ENCODE results near the gene CYP2U1. TPM values are rescaled to one million over a fixed set of nuclear protein-coding genes. Genes with fewer than 3 reads are reported as not detected.

The CYP2U1 gene
- total and polyA plus RNA-seq, 4 donors: 1.9 to 7.3 (median 3.8) TPM

- Histone ChIP-seq H3K27me3 (ENCODE audit: control insufficient read depth in 3 of 3, insufficient read depth in 3 of 3, low read length in 2 of 3) (no peaks in the 10 kb centered on the region), H3K9me3 (ENCODE audit: control insufficient read depth in 4 of 4, insufficient read depth in 3 of 4, low read length in 3 of 4) (peaks cover 0 to 4% (median 0%) of the 10 kb centered on the region in 4 donors), H3K4me3 (no peak overlapping the region), H3K4me1 (ENCODE audit: control insufficient read depth in 5 of 5, insufficient read depth in 5 of 5, low read length in 5 of 5) (peaks cover 0 to 13% (median 0%) of the 10 kb centered on the region in 5 donors), H3K9ac (ENCODE audit: insufficient read depth in 1 of 2, low read length in 2 of 2) (no peak overlapping the region), H3K36me3 (ENCODE audit: control insufficient read depth in 4 of 4, insufficient read depth in 4 of 4, low read length in 4 of 4) (no peaks in the 10 kb centered on the region), H3K27ac (ENCODE audit: low read depth in 1 of 2, low read length in 1 of 2) (no peak overlapping the region)
- 98% methylated on average over 2 of the region's 2 CpGs for WGBS, 2 donors
- ATAC-seq (ENCODE audit: insufficient read depth, low FRiP score) (no peak), DNase-seq (no peak)
- no peak for TF ChIP-seq CTCF (IDR thresholded peaks at IDR 0.05; ENCODE audit: control extremely low read depth, extremely low read depth)
Measured at GRCh38 chr4:107890779-107891178, 40.6 kb upstream of the CYP2U1 start.

GRCh38 chr4:107891299-107891698 is 40.0 kb upstream of the CYP2U1 start:
- Histone ChIP-seq H3K4me1 (ENCODE audit: control insufficient read depth in 5 of 5, insufficient read depth in 5 of 5, low read length in 5 of 5) (peaks cover 0 to 13% (median 0%) of the 10 kb centered on the region in 5 donors), H3K36me3 (ENCODE audit: control insufficient read depth in 4 of 4, insufficient read depth in 4 of 4, low read length in 4 of 4) (no peaks in the 10 kb centered on the region), H3K27ac (ENCODE audit: low read depth in 1 of 2, low read length in 1 of 2) (no peak overlapping the region), H3K9ac (ENCODE audit: insufficient read depth in 1 of 2, low read length in 2 of 2) (no peak overlapping the region), H3K27me3 (ENCODE audit: control insufficient read depth in 3 of 3, insufficient read depth in 3 of 3, low read length in 2 of 3) (no peaks in the 10 kb centered on the region), H3K4me3 (no peak overlapping the region), H3K9me3 (ENCODE audit: control insufficient read depth in 4 of 4, insufficient read depth in 3 of 4, low read length in 3 of 4) (peaks cover 0 to 4% (median 0%) of the 10 kb centered on the region in 4 donors)
- ATAC-seq (ENCODE audit: insufficient read depth, low FRiP score) (no peak), DNase-seq (no peak)
- no peak for TF ChIP-seq CTCF (IDR thresholded peaks at IDR 0.05; ENCODE audit: control extremely low read depth, extremely low read depth)

GRCh38 chr4:107893171-107894137 is 37.9 kb upstream of the CYP2U1 start:
- Histone ChIP-seq H3K4me1 (ENCODE audit: control insufficient read depth in 5 of 5, insufficient read depth in 5 of 5, low read length in 5 of 5) (peaks cover 0 to 13% (median 0%) of the 10 kb centered on the region in 5 donors), H3K36me3 (ENCODE audit: control insufficient read depth in 4 of 4, insufficient read depth in 4 of 4, low read length in 4 of 4) (no peaks in the 10 kb centered on the region), H3K27ac (ENCODE audit: low read depth in 1 of 2, low read length in 1 of 2) (no peak overlapping the region), H3K4me3 (no peak overlapping the region), H3K9ac (ENCODE audit: insufficient read depth in 1 of 2, low read length in 2 of 2) (no peak overlapping the region), H3K9me3 (ENCODE audit: control insufficient read depth in 4 of 4, insufficient read depth in 3 of 4, low read length in 3 of 4) (no peaks in the 10 kb centered on the region), H3K27me3 (ENCODE audit: control insufficient read depth in 3 of 3, insufficient read depth in 3 of 3, low read length in 2 of 3) (no peaks in the 10 kb centered on the region)
- TF ChIP-seq CTCF (IDR thresholded peaks at IDR 0.05; ENCODE audit: control extremely low read depth, extremely low read depth): no peak
- no peak for ATAC-seq (ENCODE audit: insufficient read depth, low FRiP score)
- no peak for DNase-seq
- WGBS, 2 donors: 51 to 62% methylated on average over 4 of the region's 4 CpGs

Data from lung (tissue), 12 donors.